ENCODE results near the gene LMNA. TPM values are rescaled to one million over a fixed set of nuclear protein-coding genes. Genes with fewer than 3 reads are reported as not detected.
"Not testable (repeated sequence)": the region's sequence is repeated elsewhere in the genome, so short reads cannot be mapped to it uniquely, and the experiment has no call there.

LMNA gene
- polyA plus RNA-seq, 1 experiment: 840 TPM

DNA sequence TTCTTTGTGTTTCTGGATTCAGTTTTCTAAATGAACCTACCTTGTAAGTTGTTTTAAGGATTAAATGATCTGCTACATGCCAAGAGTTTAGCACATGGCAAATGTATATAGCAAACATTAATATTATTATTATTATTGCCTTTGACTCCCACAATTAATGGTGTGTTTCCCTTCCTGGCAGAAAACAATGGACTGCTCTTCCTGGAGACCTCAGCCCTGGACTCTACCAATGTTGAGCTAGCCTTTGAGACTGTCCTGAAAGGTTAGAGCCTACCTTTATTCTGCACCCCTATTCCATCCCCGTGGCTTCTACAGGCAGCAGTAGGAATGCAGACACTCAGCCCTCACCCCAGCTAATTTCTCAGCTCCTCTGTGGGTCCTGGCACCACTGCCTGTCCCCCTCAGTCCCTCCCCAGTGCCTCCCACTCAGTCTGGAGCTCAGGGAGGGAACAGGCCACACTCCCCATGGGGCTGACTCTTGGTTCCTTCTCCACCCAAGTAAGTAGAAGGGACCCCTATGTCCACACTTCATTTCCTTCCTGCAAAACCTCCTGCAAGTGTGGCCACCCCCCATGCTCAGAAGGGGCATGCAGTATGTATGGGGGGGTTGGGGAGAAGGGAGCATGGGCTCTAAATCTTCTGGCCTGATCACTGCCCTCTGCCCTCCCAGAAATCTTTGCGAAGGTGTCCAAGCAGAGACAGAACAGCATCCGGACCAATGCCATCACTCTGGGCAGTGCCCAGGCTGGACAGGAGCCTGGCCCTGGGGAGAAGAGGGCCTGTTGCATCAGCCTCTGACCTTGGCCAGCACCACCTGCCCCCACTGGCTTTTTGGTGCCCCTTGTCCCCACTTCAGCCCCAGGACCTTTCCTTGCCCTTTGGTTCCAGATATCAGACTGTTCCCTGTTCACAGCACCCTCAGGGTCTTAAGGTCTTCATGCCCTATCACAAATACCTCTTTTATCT is 44.7 kb upstream of the LMNA start:
- ChIA-PET POLR2A (no interaction called here), CTCF (interaction anchor here (0.6 kb wide), 1 partner anchor 21 kb away, joined by 3 read pairs; no protein-coding TSS in a partner anchor)
- Histone ChIP-seq H3K36me3 (ENCODE audit: control insufficient read depth, insufficient read depth, low read length) (no peaks in the 10 kb centered on the region), H3K4me3 (ENCODE audit: low read depth, low read length) (no peak overlapping the region), H3K27me3 (ENCODE audit: control insufficient read depth, insufficient read depth, low read length) (no peaks in the 10 kb centered on the region)
- TF ChIP-seq, protein P1, sequence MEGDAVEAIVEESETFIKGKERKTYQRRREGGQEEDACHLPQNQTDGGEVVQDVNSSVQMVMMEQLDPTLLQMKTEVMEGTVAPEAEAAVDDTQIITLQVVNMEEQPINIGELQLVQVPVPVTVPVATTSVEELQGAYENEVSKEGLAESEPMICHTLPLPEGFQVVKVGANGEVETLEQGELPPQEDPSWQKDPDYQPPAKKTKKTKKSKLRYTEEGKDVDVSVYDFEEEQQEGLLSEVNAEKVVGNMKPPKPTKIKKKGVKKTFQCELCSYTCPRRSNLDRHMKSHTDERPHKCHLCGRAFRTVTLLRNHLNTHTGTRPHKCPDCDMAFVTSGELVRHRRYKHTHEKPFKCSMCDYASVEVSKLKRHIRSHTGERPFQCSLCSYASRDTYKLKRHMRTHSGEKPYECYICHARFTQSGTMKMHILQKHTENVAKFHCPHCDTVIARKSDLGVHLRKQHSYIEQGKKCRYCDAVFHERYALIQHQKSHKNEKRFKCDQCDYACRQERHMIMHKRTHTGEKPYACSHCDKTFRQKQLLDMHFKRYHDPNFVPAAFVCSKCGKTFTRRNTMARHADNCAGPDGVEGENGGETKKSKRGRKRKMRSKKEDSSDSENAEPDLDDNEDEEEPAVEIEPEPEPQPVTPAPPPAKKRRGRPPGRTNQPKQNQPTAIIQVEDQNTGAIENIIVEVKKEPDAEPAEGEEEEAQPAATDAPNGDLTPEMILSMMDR (IDR thresholded peaks at IDR 0.05; ENCODE audit: insufficient read depth, low read depth, low read length): no peak
- DNase-seq (ENCODE audit: low read depth): no peak

GRCh38 chr1:156070548-156070947 is 44.0 kb upstream of the LMNA start:
- ChIA-PET CTCF (interaction anchor here (0.6 kb wide), 1 partner anchor 603 kb away, joined by 4 read pairs; no protein-coding TSS in a partner anchor), POLR2A (interaction anchor here (0.6 kb wide), 1 partner anchor 426 kb away, joined by 3 read pairs; no protein-coding TSS in a partner anchor)
- TF ChIP-seq, protein P1 (IDR thresholded peaks at IDR 0.05; ENCODE audit: insufficient read depth, low read depth, low read length): no peak
- Histone ChIP-seq H3K36me3 (ENCODE audit: control insufficient read depth, insufficient read depth, low read length) (no peaks in the 10 kb centered on the region), H3K4me3 (ENCODE audit: low read depth, low read length) (no peak overlapping the region), H3K27me3 (ENCODE audit: control insufficient read depth, insufficient read depth, low read length) (no peaks in the 10 kb centered on the region)
- no peak for DNase-seq (ENCODE audit: low read depth)

- not testable (repeated sequence) for H3K36me3 ChIP-seq (ENCODE audit: control insufficient read depth, insufficient read depth, low read length); H3K4me3 ChIP-seq (ENCODE audit: low read depth, low read length); H3K27me3 ChIP-seq (ENCODE audit: control insufficient read depth, insufficient read depth, low read length); DNase-seq (ENCODE audit: low read depth)
- CTCF ChIA-PET: interaction anchor here (0.6 kb wide), 1 partner anchor 603 kb away, joined by 4 read pairs; no protein-coding TSS in a partner anchor
- POLR2A ChIA-PET: interaction anchor here (0.6 kb wide), 1 partner anchor 425 kb away, joined by 3 read pairs; no protein-coding TSS in a partner anchor
Measured at GRCh38 chr1:156071332-156071816, 43.1 kb upstream of the LMNA start.

DNA sequence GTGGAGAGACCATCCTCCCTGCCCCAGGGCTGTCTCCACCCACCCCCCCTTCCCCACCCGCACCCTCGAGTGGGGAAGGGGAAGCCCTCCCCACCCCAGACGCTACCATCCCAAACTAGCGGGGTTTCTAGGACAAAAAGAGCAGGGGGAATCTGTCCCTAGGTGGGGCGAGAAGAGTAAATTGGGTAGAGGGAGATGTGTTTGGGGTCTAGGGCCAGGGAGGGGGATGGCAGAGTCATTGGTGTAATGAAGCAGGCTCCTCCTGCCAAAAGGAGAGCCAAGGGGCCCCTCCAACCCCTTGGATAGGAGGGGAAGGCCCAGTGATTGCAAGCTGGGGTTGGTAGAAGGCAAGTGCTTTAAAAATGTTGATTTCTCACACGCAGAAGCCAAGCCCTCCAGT is 42.3 kb upstream of the LMNA start:
- Histone ChIP-seq H3K36me3 (ENCODE audit: control insufficient read depth, insufficient read depth, low read length) (0 out of 2 replicates have a peak, but pooled peaks cover 1% of the 10 kb centered on the region), H3K4me3 (ENCODE audit: low read depth, low read length) (no peak overlapping the region), H3K27me3 (ENCODE audit: control insufficient read depth, insufficient read depth, low read length) (no peaks in the 10 kb centered on the region)
- no peak for DNase-seq (ENCODE audit: low read depth)
- CTCF ChIA-PET: interaction anchor here (0.5 kb wide), 1 partner anchor 19 kb away, joined by 5 read pairs; the partner anchor contains the start of gene UBQLN4
- TF ChIP-seq, protein P1 (IDR thresholded peaks at IDR 0.05; ENCODE audit: insufficient read depth, low read depth, low read length): no peak
- POLR2A ChIA-PET: no interaction called here

DNA sequence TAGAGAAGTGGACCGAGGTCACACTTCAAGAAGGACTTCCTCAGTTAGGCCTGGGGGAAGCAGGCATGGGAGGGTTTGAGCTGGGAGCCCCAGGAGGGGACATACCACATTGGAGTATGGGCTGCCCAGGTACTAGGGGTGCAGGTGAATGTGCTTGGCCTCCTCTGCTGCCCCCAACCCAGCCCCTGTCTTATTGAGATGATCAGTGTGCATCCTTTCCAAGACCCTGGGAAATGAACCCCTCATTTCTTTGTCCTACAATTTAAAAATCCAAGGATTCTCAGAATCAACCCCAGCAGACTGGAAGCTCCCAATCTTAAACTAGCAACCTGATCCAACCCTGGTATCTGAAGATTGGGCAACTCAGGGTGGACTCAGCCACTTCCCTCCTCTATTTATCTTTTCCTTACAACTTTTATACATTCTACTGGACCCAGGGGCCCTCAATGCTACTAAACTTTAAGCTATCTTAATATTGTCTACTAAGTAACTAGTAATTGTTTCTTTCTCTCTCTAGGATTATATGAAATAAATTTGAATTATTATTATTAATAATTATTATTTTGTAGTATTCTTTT is 41.3 kb upstream of the LMNA start:
- TF ChIP-seq, protein P1 (IDR thresholded peaks at IDR 0.05; ENCODE audit: insufficient read depth, low read depth, low read length): no peak
- Histone ChIP-seq H3K4me3 (ENCODE audit: low read depth, low read length) (no peak overlapping the region), H3K27me3 (ENCODE audit: control insufficient read depth, insufficient read depth, low read length) (no peaks in the 10 kb centered on the region), H3K36me3 (ENCODE audit: control insufficient read depth, insufficient read depth, low read length) (0 out of 2 replicates have a peak, but pooled peaks cover 1% of the 10 kb centered on the region)
- CTCF ChIA-PET: interaction anchor here (0.8 to 4.3 kb wide), 2 partner anchors 7 to 57 kb away, joined by 3 to 20 read pairs; no protein-coding TSS in a partner anchor
- DNase-seq (ENCODE audit: low read depth): no peak
- POLR2A ChIA-PET: no interaction called here

All from BJ (cell line).